Measurements from ENCODE around the gene TIGD1.

DNA sequence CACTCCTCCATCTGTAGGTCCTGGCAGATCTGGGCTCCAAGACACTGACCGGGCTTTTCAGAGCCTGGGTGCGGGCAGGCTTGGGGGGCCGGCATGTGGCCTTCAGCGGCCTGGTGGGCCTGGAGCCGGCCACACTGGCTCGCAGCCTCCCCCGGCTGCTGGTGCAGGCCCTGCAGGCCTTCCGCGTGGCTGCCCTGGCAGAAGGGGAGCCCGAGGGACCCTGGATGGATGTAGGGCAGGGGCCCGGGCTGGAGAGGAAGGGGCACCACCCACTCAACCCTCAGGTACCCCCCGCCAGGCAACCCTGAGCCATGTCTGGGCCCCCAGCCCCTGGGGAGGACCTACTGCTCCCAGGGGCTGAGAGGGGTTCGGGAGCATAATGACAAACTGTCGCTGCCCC lies 25.2 kb downstream of the TIGD1 start:
- TF ChIP-seq, protein P1, sequence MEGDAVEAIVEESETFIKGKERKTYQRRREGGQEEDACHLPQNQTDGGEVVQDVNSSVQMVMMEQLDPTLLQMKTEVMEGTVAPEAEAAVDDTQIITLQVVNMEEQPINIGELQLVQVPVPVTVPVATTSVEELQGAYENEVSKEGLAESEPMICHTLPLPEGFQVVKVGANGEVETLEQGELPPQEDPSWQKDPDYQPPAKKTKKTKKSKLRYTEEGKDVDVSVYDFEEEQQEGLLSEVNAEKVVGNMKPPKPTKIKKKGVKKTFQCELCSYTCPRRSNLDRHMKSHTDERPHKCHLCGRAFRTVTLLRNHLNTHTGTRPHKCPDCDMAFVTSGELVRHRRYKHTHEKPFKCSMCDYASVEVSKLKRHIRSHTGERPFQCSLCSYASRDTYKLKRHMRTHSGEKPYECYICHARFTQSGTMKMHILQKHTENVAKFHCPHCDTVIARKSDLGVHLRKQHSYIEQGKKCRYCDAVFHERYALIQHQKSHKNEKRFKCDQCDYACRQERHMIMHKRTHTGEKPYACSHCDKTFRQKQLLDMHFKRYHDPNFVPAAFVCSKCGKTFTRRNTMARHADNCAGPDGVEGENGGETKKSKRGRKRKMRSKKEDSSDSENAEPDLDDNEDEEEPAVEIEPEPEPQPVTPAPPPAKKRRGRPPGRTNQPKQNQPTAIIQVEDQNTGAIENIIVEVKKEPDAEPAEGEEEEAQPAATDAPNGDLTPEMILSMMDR (IDR thresholded peaks at IDR 0.05), result no peak
- TF ChIP-seq POLR2A (IDR thresholded peaks at IDR 0.05), result no peak

All from body of pancreas (tissue), 4 donors.